Hematopoietic multipotent progenitor cell treated with erythropoietin and hydrocortisone succinate and interleukin-3 and kit ligand, for 15 days (in vitro differentiated cells): ENCODE results near the gene CTNNA3.

ENCODE experiments used
- DNase-seq: peaks from one replicate; pipeline ENCODE4 v3.0.0-alpha.2; 2015; ENCODE audit warnings: low spot score

The CTNNA3 gene

DNA sequence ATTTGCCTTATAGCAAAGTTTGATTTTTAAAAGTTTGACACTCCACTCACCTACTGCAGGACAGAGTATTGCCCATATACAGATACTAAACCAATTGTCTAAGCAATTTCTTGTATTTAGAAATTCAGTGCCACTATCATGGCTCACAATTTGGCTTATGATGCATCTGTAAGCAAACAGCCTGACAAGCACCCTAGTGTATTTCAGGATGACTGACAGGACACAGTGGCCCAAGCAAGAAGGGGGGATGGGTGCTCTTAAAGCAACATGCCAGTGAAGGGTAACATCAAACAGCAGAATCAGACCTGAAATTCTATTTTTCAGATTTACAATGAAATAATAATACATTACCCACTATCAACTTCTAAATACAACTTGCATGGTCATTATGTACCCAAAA is 30.5 kb downstream of the CTNNA3 start:
- DNase-seq = no peak

DNA sequence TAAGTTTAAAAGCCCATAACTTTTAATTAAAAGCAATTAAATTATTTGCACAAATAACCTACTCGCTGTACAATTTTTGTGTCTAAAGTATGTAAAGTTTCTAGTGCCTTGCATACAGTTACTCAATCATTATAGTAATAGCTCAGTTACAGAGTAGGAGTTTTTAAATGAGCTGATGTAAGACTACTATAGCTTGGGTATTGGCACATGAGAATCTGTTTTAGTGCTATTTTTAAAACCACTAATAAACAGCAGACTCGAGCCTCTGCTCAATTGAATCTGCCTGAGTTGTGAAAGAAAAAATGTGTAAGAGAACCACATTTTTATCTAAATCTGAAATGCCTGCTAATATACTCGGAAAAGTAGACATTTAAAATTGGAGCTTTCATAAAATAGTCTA is 31.1 kb downstream of the CTNNA3 start:
- DNase-seq = no peak

DNA sequence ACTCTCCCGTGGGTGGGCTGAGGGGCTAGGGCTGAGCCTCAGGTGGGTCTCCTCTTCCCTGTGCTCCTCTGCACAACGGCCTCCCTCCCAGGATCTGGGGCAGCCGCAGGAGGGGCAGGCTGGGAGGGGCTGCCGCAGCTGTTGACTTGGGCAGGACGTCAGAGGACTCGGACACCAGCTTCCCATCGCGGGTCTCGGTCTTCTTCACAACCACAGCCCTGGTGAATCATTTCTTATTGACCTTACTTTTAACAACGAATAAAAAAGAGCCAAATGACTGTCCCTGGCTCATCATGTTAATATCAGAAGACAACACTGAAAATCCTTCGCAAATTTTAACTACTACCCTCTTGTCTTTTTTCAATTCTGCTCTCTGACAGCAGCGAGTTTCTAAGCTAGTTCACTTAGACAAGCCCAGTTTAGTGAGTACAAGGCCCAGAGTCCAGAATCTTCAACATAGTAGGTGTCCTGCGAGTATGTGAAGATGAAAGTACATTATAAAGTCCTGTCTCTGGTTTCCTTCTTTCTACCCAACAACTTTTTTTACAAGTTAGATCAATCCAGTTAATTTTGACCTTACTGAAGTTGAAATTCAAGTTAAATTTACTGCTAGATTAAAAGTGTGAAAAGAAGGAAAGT is 32.4 kb downstream of the CTNNA3 start:
- DNase-seq = no peak

DNA sequence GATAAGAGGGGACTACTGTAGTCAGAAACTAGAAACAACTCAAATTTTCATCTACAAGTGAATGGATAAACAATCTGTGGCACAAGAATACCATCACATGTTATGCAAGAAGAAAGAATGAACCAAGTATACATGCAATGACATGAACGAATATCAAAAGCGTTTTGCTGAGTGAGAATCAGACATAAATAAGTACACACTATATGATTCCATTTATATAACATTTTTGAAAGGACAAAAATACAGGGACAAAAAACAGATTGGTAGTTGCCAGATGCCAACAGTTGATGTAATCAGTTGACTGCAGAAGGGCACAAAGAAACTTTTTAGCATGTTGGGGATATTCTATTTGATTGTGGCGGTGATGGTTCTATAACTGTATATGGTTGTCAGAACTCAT is 33.6 kb downstream of the CTNNA3 start:
- DNase-seq = no peak

DNA sequence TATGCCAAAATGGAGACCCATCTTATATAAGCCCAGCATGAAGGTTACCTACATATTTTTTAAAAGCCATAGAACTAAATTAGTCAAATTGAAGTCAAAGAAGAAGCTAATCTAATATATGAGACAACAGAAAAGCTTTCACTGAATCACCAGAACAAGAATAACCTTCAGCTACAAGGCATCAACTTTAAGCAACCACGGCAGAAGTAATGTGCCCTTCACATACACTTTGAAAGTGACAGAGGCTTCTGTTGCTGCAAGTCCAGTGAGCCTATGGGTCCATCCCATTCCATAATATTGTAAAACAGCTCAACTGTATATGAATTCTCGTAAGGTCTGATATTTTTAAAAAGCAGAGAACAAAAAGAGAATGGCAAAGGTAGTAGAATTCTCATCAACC is 36.5 kb downstream of the CTNNA3 start:
- DNase-seq = no peak

DNA sequence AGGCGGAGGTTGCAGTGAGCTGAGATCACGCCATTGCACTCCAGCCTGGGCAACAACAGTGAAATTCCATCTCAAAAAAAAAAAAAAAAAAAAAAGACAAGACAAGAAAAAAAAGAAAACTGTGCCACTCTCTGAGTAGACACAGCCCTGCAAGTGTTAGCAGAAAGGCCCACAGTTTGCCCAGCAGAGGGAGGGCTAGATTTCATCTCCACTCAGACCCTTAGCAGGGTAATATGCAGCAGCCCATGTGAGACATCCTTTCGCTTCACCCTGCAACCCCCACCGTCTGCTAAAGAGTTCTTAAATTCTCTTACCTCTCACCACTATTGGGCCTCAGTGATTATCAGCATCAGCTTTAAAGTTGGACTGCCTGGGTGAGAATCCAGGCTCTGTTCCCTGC is 38.2 kb downstream of the CTNNA3 start:
- no peak for DNase-seq

DNA sequence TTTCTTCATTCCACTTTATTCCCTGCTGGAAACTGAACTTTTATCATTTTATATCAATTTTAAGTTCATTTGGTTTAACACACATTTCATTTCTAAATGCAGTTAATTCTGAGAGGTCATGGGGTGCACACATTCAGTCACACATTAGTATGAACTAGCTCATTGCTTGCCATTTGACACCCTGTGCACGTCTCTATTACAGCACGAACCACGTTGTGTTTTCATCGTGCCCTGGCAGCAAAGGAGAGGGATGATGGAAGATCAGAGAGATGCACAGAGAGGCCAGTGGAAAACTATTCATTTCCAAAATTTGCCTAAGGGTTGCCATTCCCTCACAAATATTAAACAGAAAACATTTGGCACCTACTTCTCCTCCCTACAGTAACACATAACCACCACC is 45.4 kb downstream of the CTNNA3 start:
- DNase-seq = no peak

DNA sequence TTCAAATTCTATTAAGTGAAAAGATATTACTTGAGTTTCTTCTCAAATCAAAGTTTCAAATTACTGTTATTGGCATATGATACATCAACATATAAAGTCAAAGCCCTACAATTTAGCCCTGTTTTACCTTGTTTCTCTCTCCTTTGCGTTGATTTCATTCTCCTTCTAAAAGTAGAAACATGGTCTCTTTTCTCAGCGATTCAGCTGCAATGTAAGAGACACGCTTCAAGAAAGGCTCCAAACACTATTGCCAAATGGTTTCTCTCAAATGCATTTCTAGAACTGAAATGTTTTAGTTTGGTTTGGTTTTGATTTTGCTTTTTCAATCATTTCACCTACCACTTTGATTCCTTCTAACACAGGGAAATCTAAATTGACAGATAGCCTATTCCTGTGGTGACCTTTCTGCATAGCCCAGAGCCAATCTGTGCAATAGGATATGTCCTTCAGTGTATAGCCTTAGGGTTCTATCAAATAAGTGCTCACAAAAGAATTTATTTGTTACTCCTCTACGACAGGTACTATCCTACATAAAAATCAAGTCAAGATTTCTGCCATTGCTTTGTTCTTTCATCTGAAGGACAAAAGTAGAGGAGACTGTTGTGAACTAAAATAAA is 47.3 kb downstream of the CTNNA3 start:
- no peak for DNase-seq

DNA sequence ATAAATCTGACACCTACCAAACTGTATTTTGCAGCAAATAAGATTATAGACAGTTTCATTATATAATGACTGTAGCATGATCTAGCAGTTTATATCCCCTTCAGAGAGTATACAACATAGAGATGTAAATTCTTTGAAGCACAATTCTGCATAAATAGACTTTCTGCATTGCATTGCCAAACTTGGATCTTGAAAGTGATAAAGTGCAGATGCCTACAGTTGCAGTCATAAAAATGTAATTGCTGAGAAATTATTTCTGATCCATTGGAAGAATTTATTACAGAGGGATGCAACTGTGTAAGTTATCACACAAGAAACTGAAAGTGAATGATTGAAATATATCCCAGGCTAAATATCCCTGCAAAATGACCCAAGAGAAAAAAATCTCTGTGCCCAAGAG is 65.1 kb downstream of the CTNNA3 start:
- no peak for DNase-seq

DNA sequence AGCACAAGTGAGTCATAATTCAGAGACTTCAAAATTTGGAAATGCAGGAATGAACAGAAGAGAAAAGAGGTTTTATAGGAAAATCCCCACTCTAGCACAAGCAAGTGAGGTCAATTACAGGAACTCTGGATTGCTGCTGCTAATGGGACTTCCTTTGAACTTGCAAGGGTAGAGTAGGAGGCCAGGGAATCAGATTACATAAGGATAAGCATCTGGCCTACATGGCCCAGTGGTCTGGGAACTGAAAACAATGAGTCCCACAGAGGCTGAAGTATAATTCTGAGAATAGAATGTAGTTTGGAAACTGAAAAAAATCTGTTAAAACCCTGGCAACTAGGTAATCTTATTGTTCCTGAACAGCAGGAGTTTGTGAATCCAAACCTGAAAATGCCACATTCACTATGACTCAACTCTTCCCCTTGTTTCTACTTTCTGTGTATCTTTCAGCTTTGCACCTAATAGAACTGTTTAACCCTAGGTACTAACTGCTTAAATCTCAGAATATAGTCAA is 66.5 kb downstream of the CTNNA3 start:
- no peak for DNase-seq

DNA sequence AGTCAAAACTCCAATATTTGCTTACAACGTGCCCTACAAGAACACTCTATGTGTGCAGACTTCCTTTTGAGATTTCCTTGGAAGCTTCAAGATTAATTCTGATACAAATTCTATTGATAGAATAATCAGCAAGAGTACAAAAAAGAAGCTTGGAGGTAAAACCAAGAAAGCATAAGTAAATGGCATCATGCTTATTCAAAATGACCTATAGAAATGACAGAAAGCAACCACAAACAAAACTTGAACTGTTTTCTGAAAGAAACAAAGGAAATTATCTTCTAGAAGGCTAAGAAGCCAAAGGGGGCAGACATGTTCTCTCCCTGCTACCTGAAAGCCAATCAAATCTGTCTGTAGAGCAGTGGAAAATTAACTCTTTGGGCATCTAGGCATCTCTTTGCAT is 73.0 kb downstream of the CTNNA3 start:
- no peak for DNase-seq

DNA sequence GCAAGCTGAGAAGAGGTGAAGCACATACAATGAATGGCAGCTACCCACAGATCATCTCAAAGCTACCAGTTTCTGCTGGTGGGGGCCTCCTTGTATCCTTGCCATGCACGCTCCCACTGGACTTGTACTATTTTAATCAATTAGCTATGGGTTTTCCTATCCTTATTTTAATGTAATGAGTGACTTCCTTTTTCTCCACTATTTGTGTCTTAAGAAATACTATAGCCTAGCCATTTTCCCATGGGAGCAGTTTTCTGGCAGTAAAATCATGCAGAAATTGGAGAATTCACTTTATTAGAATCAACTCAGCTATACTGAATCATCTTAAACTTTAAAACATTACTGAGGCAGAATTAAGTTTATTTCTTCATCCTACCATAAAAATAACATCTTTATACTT is 73.5 kb downstream of the CTNNA3 start:
- DNase-seq = no peak

DNA sequence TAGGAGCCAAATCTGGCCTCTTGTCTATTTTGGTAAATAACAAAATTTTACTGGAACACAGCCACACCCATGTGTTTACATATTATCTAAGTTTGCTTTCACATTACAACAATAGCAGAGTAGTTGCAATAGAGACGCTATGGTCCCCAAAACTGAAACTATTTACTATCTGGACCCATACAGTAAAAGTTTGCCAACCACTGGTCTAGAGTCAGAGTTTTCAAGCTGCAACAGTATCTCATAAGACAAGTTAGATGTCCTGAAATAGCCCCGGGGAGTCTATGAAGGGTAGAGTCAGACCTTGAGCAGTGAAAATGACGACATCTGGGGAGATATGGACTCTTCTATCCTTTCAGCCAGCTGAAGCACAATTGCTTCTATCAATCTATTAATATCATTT is 74.2 kb downstream of the CTNNA3 start:
- DNase-seq = no peak

DNA sequence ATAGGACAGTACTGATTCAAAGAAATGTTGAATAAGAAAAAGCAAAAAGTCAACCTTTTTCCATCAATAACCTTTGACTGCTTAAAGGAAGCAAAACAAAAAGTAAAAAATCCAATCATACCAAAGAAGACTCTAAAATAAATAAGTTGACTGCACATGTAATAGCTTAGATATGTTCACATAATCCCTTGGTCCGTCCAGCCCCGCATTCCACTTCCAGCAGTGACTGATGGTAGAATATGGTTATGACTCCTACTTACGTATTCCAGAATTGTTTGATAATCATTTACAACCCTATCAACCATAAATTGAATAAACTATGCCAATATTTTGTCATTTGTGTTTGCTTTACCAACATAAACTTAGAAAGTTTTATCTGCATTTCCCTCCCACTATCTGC is 77.9 kb downstream of the CTNNA3 start:
- no peak for DNase-seq

DNA sequence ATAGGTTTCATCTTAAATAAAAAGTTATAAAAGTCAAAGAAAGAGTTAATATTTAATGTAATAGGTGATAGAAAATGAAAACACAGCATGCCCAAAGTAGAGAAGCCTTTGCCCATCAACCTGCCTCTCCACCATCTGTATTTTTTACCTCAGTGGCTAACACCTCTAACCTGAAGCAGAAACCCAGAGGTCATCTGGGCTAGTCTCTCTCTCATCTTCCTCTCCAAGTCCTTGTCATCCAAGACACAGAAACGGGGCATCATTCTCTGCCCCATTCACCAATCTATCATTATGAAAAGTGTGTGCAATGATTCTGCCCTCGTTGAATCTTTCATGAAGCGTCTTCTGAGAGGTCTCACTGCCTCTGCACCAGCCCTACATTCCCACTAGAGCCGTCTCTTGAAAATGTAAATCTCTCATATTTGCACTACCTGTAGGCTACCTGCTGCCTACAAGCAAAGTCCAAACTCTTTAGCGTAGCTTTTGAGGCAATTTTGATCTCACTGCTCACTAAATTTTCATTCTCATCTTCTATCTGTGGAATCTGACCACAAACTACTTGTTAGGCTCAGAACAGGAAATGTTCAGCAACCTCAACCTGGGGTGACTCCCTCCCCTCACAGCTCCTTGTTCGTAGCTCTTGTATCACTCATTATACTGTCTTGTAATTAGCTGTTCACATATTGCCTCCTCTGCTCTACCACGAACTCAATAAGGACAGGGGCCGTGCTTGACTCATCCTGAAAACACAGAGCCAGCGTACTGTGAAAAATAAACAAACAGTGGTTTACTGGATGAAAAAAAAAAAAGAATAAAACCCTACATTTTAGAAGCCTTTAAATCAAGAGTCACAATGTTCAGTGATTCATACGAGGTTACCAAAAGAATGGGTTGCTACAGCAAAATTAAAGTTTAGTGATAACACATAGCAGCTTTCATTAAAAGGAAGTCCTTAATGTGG is 83.1 kb downstream of the CTNNA3 start:
- DNase-seq = no peak

DNA sequence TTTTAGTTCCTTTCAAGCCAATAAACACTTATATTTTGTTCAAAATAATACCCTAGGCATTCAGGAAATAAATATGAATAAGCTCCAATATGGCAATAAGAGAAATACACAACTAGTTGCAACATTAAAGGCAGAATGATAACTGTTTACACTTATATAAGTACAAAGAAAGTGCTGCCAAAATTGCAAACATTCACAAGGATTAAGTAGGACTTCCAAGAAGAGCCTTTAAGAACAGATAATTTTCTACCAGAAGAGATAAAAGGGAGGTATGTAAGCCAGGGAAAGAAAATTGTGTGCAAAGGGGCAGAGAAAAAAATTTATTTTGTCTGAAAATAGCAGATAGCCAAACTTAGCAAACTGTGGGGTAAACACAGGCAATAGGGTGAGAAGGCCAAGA is 83.8 kb downstream of the CTNNA3 start:
- no peak for DNase-seq

DNA sequence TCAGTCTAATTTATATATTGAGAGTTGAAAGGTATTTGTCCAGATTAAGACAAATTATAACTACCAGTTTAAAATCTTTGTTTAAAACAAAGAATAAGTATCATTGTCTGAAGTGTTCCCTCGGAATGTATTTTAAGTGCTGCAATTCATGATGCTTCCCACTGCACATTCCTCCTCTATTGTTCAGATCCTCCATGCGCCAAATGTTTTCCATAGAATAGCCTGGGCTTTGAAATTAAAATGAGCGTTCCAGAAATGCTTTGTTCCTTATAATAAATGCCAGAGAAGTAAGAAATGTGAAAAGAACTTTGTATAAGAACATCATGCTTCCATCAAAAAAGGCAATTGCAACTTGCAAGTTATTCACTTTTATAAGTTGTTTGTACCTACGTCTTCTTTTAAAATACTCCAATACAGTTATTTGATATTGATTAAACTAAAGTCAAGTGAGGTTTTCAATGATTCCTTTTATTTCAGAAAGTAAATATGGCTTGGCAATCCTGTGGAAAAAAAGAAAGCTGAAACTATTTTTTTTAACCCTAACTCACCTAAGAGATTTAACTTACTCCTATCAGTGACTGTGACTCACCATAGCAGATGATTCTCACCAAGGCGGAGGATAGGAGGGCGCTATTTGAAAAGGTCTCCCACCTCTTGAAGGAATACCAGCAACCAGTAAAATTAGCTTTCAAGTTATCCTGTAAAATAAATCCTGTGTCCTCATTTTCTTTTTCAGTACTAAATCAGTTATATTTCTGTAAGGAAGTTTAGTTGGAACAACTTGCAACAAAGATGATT is 85.8 kb downstream of the CTNNA3 start:
- DNase-seq = no peak

DNA sequence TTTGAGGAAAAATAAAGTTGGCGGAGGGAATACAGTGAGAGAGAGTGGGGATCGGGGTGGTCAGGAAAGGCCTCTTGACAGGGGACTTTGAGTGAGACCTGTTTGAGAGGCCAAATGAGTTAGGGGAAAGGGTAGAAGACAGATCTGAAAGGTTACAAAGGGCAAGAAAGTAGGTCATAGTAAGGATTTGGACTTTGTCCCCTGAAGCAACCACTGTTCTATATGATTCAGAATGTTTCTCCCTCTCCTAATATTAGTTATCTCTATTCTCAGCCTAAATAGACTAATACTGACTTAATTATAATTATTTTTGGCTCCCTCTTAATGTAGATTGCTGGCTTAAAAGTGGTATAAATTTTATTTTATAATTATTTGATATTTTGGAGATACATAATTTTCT is 88.0 kb downstream of the CTNNA3 start:
- no peak for DNase-seq

DNA sequence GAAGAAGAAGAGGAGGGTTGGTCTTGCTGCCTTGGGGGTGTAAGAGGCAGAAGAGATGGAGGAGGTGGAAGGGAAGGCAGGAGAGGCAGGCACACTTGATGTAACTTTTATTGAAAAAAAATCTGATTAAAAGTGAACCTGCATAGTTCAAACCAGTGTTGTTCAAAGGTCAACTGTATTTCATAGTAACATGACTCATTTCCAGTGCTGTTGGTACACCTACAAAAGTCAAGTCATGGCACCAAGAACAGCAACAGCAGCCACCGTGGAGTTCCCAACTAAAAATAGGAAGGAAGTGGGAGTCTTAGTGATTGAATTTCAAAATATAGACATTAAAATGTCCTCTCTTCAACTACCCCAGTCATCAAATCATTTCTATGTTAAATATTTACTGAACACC is 88.5 kb downstream of the CTNNA3 start:
- no peak for DNase-seq

DNA sequence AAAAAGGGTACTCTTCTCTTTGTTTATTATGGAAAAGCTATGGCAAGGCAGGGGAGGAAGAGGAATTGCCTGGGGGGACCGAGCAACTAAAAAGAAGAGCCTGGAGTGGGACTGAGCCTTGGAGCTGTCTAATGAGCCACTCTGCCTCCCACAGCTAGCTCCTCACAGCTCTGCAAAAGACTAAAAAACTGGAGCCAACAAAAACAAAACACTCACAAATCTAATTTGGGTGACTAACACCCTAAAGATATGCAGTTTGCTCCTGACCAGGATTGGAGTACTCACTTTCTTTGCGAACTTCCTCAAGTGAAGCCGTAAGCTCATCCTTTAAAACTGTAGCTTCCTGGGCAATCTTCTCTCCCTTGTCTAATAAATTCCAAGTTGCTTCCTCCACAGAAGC is 89.4 kb downstream of the CTNNA3 start:
- no peak for DNase-seq

DNA sequence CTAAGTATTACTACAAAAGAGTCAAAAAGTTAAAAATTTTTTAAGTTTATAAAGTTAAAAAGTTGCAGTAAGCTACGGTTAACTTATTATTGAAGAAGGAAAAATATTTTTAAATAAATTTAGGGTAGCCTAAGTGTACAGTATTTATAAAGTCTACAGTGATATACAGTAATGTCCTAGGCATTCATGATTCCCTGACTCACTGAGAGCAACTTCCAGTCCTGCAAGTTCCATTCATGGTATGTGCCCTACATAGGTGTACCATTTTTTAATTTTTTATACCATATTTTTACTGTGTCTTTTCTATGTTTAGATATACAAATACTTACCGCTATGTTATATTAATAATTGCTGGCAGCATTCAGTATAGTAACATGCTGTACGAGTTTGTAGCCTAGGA is 92.3 kb downstream of the CTNNA3 start:
- no peak for DNase-seq

DNA sequence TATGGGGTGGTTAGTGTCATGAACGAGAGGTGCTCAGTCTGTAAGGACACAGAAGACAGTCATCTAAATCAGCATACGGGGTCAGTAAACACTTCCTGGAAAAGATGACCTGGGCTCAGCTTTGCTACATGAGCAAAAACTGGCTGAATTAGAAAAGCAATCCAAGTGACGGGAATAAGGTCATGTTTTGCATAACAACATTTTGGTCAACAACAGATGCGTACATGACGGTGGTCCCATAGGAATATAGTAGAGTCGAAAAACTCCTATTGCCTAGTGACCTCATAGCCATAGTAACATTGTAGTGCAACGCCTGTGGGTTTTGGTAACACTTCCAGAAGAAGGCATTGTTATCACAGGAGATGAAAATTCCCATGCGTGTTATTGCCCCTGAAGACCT is 92.9 kb downstream of the CTNNA3 start:
- DNase-seq = no peak
